Measurements from ENCODE around the gene CLSTN2.

DNA sequence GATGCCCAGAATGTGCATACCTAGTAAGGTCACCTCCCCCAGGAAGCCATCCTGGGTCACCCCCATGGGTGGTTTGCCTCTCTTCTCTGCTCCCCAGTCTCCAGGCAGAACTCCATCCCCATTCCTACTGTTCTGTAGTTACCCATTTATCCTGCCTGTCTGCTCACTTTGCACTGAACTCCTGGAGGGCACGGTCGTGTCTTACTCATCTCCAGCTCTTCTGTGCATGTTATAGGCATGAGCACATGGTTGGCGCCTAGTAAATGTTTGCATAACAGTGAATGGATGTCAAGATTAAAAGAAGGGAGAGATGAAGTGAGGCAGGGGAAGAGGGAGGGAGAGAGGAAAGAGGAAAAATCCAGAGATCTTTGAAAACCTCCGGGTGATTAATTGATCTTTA, 534.5 kb downstream of the CLSTN2 start:
- TF ChIP-seq, protein P1, sequence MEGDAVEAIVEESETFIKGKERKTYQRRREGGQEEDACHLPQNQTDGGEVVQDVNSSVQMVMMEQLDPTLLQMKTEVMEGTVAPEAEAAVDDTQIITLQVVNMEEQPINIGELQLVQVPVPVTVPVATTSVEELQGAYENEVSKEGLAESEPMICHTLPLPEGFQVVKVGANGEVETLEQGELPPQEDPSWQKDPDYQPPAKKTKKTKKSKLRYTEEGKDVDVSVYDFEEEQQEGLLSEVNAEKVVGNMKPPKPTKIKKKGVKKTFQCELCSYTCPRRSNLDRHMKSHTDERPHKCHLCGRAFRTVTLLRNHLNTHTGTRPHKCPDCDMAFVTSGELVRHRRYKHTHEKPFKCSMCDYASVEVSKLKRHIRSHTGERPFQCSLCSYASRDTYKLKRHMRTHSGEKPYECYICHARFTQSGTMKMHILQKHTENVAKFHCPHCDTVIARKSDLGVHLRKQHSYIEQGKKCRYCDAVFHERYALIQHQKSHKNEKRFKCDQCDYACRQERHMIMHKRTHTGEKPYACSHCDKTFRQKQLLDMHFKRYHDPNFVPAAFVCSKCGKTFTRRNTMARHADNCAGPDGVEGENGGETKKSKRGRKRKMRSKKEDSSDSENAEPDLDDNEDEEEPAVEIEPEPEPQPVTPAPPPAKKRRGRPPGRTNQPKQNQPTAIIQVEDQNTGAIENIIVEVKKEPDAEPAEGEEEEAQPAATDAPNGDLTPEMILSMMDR (IDR thresholded peaks at IDR 0.05), result no peak
- TF ChIP-seq POLR2A (IDR thresholded peaks at IDR 0.05), result no peak
